ENCODE results near the gene PRX. TPM values are rescaled to one million over a fixed set of nuclear protein-coding genes. Genes with fewer than 3 reads are reported as not detected.

The PRX gene
- total RNA-seq, 1 experiment from 2014 or later: 4.8 TPM

- DNase-seq (ENCODE audit: low read depth, low spot score) (no peak), ATAC-seq (no peak)
- ChIA-PET RAD21 (ENCODE audit: low non-redundant PET in 1 of 2, low total read pairs in 2 of 2, uncharacterized antibody in 2 of 2, unreplicated experiment in 2 of 2) (interaction anchor here in 1 of 2 experiments (0.9 kb wide), 1 partner anchor 11 kb away, joined by 4 read pairs; no protein-coding TSS in a partner anchor), POLR2A (interaction anchor here (2.0 to 2.7 kb wide), 2 partner anchors 10 to 11 kb away, joined by 8 to 19 read pairs; partner anchors contain the start of genes BLVRB and SERTAD3), CTCF (interaction anchor here (1.3 kb wide), 1 partner anchor 11 kb away, joined by 4 read pairs; no protein-coding TSS in a partner anchor)
- Histone ChIP-seq H2AFZ (ENCODE audit: low read depth, low read length, poor library complexity, severe bottlenecking) (no peak overlapping the region), H4K20me1 (ENCODE audit: insufficient read depth) (no peaks in the 10 kb centered on the region), H3K27me3 (ENCODE audit: insufficient read depth, low read length) (no peaks in the 10 kb centered on the region), H3K9me2 (ENCODE audit: insufficient read depth) (no peaks in the 10 kb centered on the region), H3K4me3 (replicated peaks in 1 of 2; ENCODE audit: low read depth in 1 of 2, low read length in 2 of 2) (no peak overlapping the region), H3K27ac (ENCODE audit: low read depth, low read length) (no peak overlapping the region), H3K36me3 (ENCODE audit: control insufficient read depth in 1 of 2, insufficient read depth in 2 of 2, low read length in 2 of 2) (peaks cover 7 to 11% of the 10 kb centered on the region in 2 experiments), H3K9me3 (ENCODE audit: control insufficient read depth in 1 of 2, insufficient read depth in 1 of 2, low read depth in 1 of 2, low read length in 2 of 2) (no peaks in the 10 kb centered on the region), H3K4me2 (ENCODE audit: low read length) (no peak overlapping the region), H3K4me1 (ENCODE audit: control insufficient read depth in 1 of 2, insufficient read depth in 2 of 2, low read length in 2 of 2) (peaks cover 5 to 7% of the 10 kb centered on the region in 2 experiments; a peak in 3 of 4 replicates), H3K79me2 (ENCODE audit: insufficient read depth, low read length) (no peaks in the 10 kb centered on the region), H3K9ac (ENCODE audit: low read length) (no peak overlapping the region)
- TF ChIP-seq EGR1 (IDR thresholded peaks at IDR 0.05; ENCODE audit: low read depth): no peak
- no peak for TF ChIP-seq CBX3 (IDR thresholded peaks at IDR 0.05; ENCODE audit: low read depth)
- no peak for TF ChIP-seq FOSL1 (IDR thresholded peaks at IDR 0.05; ENCODE audit: low read depth)
- no peak for TF ChIP-seq POLR2A (IDR thresholded peaks at IDR 0.05; ENCODE audit: borderline replicate concordance, extremely low read depth, insufficient read depth, insufficient read length)
- TF ChIP-seq SIN3A (IDR thresholded peaks at IDR 0.05; ENCODE audit: low read depth): no peak
- no peak for TF ChIP-seq ATF3 (IDR thresholded peaks at IDR 0.05)
- TF ChIP-seq TCF7L2 (IDR thresholded peaks at IDR 0.05; ENCODE audit: borderline replicate concordance, extremely low read depth, insufficient read depth, insufficient read length): no peak
- no peak for TF ChIP-seq SRF (IDR thresholded peaks at IDR 0.05; ENCODE audit: low read depth)
- TF ChIP-seq ELF1 (IDR thresholded peaks at IDR 0.05; ENCODE audit: borderline replicate concordance, low read depth): no peak
- no peak for TF ChIP-seq EZH2 (IDR thresholded peaks at IDR 0.05)
- no peak for TF ChIP-seq REST (IDR thresholded peaks at IDR 0.05; ENCODE audit: low read depth)
- TF ChIP-seq ZNF274 (IDR thresholded peaks at IDR 0.05; ENCODE audit: low read depth, low read length): no peak
- TF ChIP-seq CEBPB (IDR thresholded peaks at IDR 0.05; ENCODE audit: low read depth): no peak
- no TSS peak for BruUV-seq (replicated peaks)
- intact Hi-C loops (cut with micrococcal nuclease): no loop called here
These were observed 40.1 kb upstream of the PRX start for GRCh38 chr19:40453151-40453735.
